H1 (cell line): ENCODE data around the gene TWIST2. TPM values are rescaled to one million over a fixed set of nuclear protein-coding genes. Genes with fewer than 3 reads are reported as not detected.

Source experiments
- ATF3 ChIP-seq: IDR thresholded peaks from 2 replicates; pipeline ENCODE4 v1.6.1; 2011; ENCODE audit warnings: low read depth, mild to moderate bottlenecking, low read length; ENCODE audit not compliant: insufficient read depth
- CEBPB ChIP-seq: IDR thresholded peaks from 2 replicates; pipeline ENCODE4 v1.6.1; 2012; ENCODE audit warnings: low read depth, low read length
- CHD1 ChIP-seq: IDR thresholded peaks from 2 replicates; pipeline ENCODE4 v1.6.1; 2012; ENCODE audit warnings: low read depth, low read length, improper control_type of control experiment
- CREB1 ChIP-seq: IDR thresholded peaks from 2 replicates; pipeline ENCODE4 v1.6.1; 2012; ENCODE audit warnings: inconsistent platforms
- CTCF ChIP-seq, 3 experiments: IDR thresholded peaks; 1 replicate in 2 of 3; 2 replicates in 1 of 3; pipeline versions ENCODE4 v1.5.1 to v1.6.1; 2011; ENCODE audit warnings: low read length in 3 of 3, mild to moderate bottlenecking in 3 of 3, inconsistent platforms in 2 of 3, low read depth in 1 of 3, moderate library complexity in 1 of 3; ENCODE audit not compliant: insufficient read depth in 1 of 3; ENCODE audit errors: control extremely low read depth in 1 of 3
- HDAC6 ChIP-seq: IDR thresholded peaks from one replicate; pipeline ENCODE4 v1.7.1; 2012; ENCODE audit warnings: low read depth, mild to moderate bottlenecking, inconsistent platforms, low read length, moderate library complexity
- KDM4A ChIP-seq: IDR thresholded peaks from one replicate; pipeline ENCODE4 v1.7.1; 2012; ENCODE audit warnings: low read depth, mild to moderate bottlenecking, moderate library complexity, low read length, inconsistent platforms; ENCODE audit not compliant: severe bottlenecking
- MAX ChIP-seq: IDR thresholded peaks from 2 replicates; pipeline ENCODE4 v1.6.1; 2012; ENCODE audit warnings: inconsistent platforms
- NRF1 ChIP-seq: IDR thresholded peaks from 2 replicates; pipeline ENCODE4 v1.6.1; 2011; ENCODE audit warnings: mild to moderate bottlenecking, low read depth, low read length, improper control_type of control experiment
- RNF2 ChIP-seq: fragments of 200-900, 300-1000 bp; sonication (generic); IDR thresholded peaks from 2 replicates; pipeline ENCODE4 v1.7.1; 2016; ENCODE audit warnings: borderline replicate concordance, low read depth, mild to moderate bottlenecking, antibody characterized with exemption, low read length; ENCODE audit not compliant: poor library complexity, severe bottlenecking; ENCODE audit errors: missing control alignments
- polyA plus RNA-seq, 7 experiments: library from polyadenylated mRNA; depleted of rRNA in 3 of 7; stranded (reverse) in 5 of 7; unstranded in 2 of 7; fragments of >200 nt in 5 of 7; fragments of 200-250 nt in 2 of 7; gene quantifications; 1 replicate in 5 of 7; 2 replicates in 1 of 7; 4 replicates in 1 of 7; pipeline versions ENCODE4 v1.2.1 to v1.2.3, GENCODE V29; 2011 to 2013; ENCODE audit warnings: missing spikeins in 2 of 7, mixed read lengths in 2 of 7
- total RNA-seq: library from RNA; stranded (reverse); fragmentation: NEBNext Ultra II Directional; extraction: Animal tissue kit (Norgen Biotek cat#: 25700); gene quantifications from 2 replicates; pipeline ENCODE4 v1.2.1, GENCODE V29; 2021

Gene TWIST2
- total and polyA plus RNA-seq, 2 of the 8 experiments (the other 6 are each of a cell fraction or from before 2014, with no cell fraction given), result 2.6 to 4.3 TPM

GRCh38 chr2:238847841-238848690 is at the start of gene TWIST2 (continued):
- TF ChIP-seq CTCF (IDR thresholded peaks at IDR 0.05; ENCODE audit: control extremely low read depth in 1 of 3, insufficient read depth in 1 of 3, low read depth in 1 of 3, low read length in 3 of 3), result peak in 1 of 3 experiments; percentile 2; a peak in 1 of 4 replicates
- TF ChIP-seq RNF2, result peak; percentile 60
- TF ChIP-seq CEBPB, result peak; percentile 32; the same call in 1 of the 2 replicates
- TF ChIP-seq ATF3, result no peak
- TF ChIP-seq KDM4A, result peak; percentile 86
- peak; percentile 3; the same call in 1 of the 2 replicates for TF ChIP-seq NRF1
- TF ChIP-seq CREB1, result peak; percentile 20; the same call in 1 of the 2 replicates
- TF ChIP-seq CHD1, result no peak
- TF ChIP-seq HDAC6, result no peak
- peak; percentile 86 for TF ChIP-seq MAX
